Type B pancreatic cell (in vitro differentiated cells): Measurements from ENCODE around the gene CHD3. TPM values are rescaled to one million over a fixed set of nuclear protein-coding genes. Genes with fewer than 3 reads are reported as not detected.
A peak's percentile ranks its signal among the peaks of the same experiment; 100 is the strongest.

Experiments
- DNase-seq: peaks from one replicate; pipeline ENCODE4 v3.0.0; 2021; ENCODE audit warnings: mixed read lengths; ENCODE audit not compliant: unreplicated experiment; ENCODE audit errors: extremely low spot score
- H3K27ac Mint-ChIP-seq: 2 replicates; pipeline ENCODE4 v1.8.0; 2021; ENCODE audit warnings: mild to moderate bottlenecking, mixed read lengths
- H3K27me3 Mint-ChIP-seq: 2 replicates; pipeline ENCODE4 v1.8.0; 2021; ENCODE audit warnings: mixed read lengths
- H3K36me3 Mint-ChIP-seq: 2 replicates; pipeline ENCODE4 v1.8.0; 2021; ENCODE audit warnings: mixed read lengths
- H3K4me1 Mint-ChIP-seq: one replicate; pipeline ENCODE4 v1.8.0; 2021; ENCODE audit warnings: mixed read lengths; ENCODE audit not compliant: unreplicated experiment
- H3K4me3 Mint-ChIP-seq: 2 replicates; pipeline ENCODE4 v1.8.0; 2021; ENCODE audit warnings: mild to moderate bottlenecking, mixed read lengths
- H3K9me3 Mint-ChIP-seq: 2 replicates; pipeline ENCODE4 v1.8.0; 2021; ENCODE audit warnings: mixed read lengths
- total RNA-seq: library from RNA; stranded (reverse); gene quantifications from 2 replicates; pipeline ENCODE4 v1.2.1, GENCODE V29; 2021; ENCODE audit warnings: low replicate concordance
- TF ChIP-seq, protein P1 (sequence below): fragments of 200-600 bp; sonication (generic); conservative IDR thresholded peaks from 2 replicates; pipeline ENCODE4 v1.5.0; 2021; ENCODE audit warnings: antibody characterized with exemption, mild to moderate bottlenecking

Gene CHD3
- total RNA-seq, 1 donor from 2014 or later: 172 TPM

- H3K9me3 Mint-ChIP-seq: no peaks in the 10 kb centered on the region
- H3K36me3 Mint-ChIP-seq: peaks cover 40% of the 10 kb centered on the region
- H3K4me1 Mint-ChIP-seq: peaks cover 9% of the 10 kb centered on the region
- TF ChIP-seq, protein P1, sequence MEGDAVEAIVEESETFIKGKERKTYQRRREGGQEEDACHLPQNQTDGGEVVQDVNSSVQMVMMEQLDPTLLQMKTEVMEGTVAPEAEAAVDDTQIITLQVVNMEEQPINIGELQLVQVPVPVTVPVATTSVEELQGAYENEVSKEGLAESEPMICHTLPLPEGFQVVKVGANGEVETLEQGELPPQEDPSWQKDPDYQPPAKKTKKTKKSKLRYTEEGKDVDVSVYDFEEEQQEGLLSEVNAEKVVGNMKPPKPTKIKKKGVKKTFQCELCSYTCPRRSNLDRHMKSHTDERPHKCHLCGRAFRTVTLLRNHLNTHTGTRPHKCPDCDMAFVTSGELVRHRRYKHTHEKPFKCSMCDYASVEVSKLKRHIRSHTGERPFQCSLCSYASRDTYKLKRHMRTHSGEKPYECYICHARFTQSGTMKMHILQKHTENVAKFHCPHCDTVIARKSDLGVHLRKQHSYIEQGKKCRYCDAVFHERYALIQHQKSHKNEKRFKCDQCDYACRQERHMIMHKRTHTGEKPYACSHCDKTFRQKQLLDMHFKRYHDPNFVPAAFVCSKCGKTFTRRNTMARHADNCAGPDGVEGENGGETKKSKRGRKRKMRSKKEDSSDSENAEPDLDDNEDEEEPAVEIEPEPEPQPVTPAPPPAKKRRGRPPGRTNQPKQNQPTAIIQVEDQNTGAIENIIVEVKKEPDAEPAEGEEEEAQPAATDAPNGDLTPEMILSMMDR: no peak
- H3K27me3 Mint-ChIP-seq: no peaks in the 10 kb centered on the region
- DNase-seq: no peak
- H3K4me3 Mint-ChIP-seq: no peak overlapping the region
- no peak overlapping the region for H3K27ac Mint-ChIP-seq
Observed at GRCh38 chr17:7909089-7909488, 20.5 kb downstream of the CHD3 start.

GRCh38 chr17:7910281-7910680, 21.7 kb downstream of the CHD3 start:
- H3K27me3 Mint-ChIP-seq: no peaks in the 10 kb centered on the region
- DNase-seq: no peak
- no peak overlapping the region for H3K4me3 Mint-ChIP-seq
- H3K9me3 Mint-ChIP-seq: no peaks in the 10 kb centered on the region
- TF ChIP-seq, protein P1: no peak
- H3K4me1 Mint-ChIP-seq: peaks cover 16% of the 10 kb centered on the region
- peak overlapping the region; percentile 8 for H3K27ac Mint-ChIP-seq
- peaks cover 32% of the 10 kb centered on the region for H3K36me3 Mint-ChIP-seq

DNA sequence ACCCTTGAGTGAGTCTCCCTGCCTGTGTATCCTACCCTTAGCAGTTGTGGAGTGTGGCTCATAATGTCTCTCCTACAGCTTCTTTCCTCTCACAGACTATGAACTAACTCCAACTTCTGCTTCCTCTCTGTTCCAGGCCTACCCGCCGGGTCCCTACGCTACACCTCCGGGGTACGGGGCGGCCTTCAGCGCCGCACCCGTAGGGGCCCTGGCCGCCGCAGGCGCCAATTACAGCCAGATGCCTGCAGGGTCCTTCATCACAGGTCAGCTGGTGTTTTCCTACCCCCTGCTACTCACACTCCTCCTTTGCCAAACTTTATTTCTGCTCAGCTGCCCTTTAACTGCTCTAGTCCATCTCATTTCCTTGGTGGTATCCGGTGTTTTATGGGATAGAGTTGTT, 22.1 kb downstream of the CHD3 start:
- Mint-ChIP-seq H3K4me1 (peaks cover 19% of the 10 kb centered on the region), H3K9me3 (no peaks in the 10 kb centered on the region), H3K4me3 (no peak overlapping the region), H3K27me3 (no peaks in the 10 kb centered on the region), H3K36me3 (peaks cover 28% of the 10 kb centered on the region), H3K27ac (no peak overlapping the region)
- DNase-seq: no peak
- TF ChIP-seq, protein P1: no peak

- Mint-ChIP-seq H3K9me3 (no peaks in the 10 kb centered on the region), H3K4me1 (peaks cover 19% of the 10 kb centered on the region), H3K4me3 (no peak overlapping the region), H3K27ac (no peak overlapping the region), H3K27me3 (no peaks in the 10 kb centered on the region), H3K36me3 (peaks cover 28% of the 10 kb centered on the region)
- TF ChIP-seq, protein P1: no peak
- no peak for DNase-seq
Observed at GRCh38 chr17:7911116-7911515, 22.5 kb downstream of the CHD3 start.

- no peak for DNase-seq
- H3K36me3 Mint-ChIP-seq: peaks cover 29% of the 10 kb centered on the region
- H3K4me1 Mint-ChIP-seq: peaks cover 24% of the 10 kb centered on the region
- H3K9me3 Mint-ChIP-seq: no peaks in the 10 kb centered on the region
- TF ChIP-seq, protein P1: peak; percentile 80
- peak overlapping the region; percentile 68 for H3K27ac Mint-ChIP-seq
- H3K27me3 Mint-ChIP-seq: no peaks in the 10 kb centered on the region
- peak overlapping the region; percentile 64 for H3K4me3 Mint-ChIP-seq
Observed at GRCh38 chr17:7912927-7913524, 24.4 kb downstream of the CHD3 start.

- TF ChIP-seq, protein P1: no peak
Observed at GRCh38 chr17:7915179-7915610, 26.6 kb downstream of the CHD3 start.

More at GRCh38 chr17:7915179-7915610, 26.6 kb downstream of the CHD3 start:
- Mint-ChIP-seq H3K4me3 (peak overlapping the region; percentile 92), H3K27me3 (peaks cover 3% of the 10 kb centered on the region), H3K27ac (peak overlapping the region; percentile 80), H3K36me3 (peaks cover 16% of the 10 kb centered on the region), H3K4me1 (peaks cover 24% of the 10 kb centered on the region), H3K9me3 (no peaks in the 10 kb centered on the region)
- no peak for DNase-seq
